ENCODE results near the gene IL22RA1.
A peak's percentile ranks its signal among the peaks of the same experiment; 100 is the strongest.

IL22RA1 gene

GRCh38 chr1:24136956-24137539 is 5.9 kb downstream of the IL22RA1 start:
- no peak for DNase-seq

- DNase-seq = no peak
These were observed 8.6 kb downstream of the IL22RA1 start for GRCh38 chr1:24134376-24134775.

GRCh38 chr1:24133819-24134218 is 9.1 kb downstream of the IL22RA1 start:
- DNase-seq = no peak

GRCh38 chr1:24130385-24130784 is 12.6 kb downstream of the IL22RA1 start:
- DNase-seq = no peak

DNA sequence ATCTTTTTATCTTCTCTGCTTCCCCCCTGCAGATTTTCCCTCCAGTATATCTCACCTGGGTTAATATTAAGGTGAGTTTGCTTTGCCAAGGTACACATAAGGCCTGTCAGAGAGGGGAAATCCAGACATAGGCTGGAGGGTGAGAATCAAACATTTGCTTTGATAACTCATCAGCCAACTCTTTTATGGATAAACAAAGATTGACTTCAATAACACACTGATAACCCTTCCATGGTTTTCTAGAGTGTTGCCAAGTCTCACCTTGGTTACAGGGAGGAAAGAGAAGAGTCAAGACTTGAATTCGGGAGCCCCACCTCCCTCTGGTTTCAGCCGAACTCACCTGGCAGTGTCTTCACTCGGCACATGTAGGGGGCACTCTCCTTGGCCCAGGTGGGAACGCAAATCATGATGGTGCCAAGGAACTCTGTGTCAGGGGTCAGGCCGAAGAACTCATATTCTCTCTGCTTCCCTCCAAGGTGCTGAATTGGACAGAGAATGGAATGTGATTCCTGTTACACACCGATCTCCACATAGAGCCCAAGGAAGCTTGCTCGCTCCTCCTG is 15.1 kb downstream of the IL22RA1 start:
- no peak for DNase-seq

DNA sequence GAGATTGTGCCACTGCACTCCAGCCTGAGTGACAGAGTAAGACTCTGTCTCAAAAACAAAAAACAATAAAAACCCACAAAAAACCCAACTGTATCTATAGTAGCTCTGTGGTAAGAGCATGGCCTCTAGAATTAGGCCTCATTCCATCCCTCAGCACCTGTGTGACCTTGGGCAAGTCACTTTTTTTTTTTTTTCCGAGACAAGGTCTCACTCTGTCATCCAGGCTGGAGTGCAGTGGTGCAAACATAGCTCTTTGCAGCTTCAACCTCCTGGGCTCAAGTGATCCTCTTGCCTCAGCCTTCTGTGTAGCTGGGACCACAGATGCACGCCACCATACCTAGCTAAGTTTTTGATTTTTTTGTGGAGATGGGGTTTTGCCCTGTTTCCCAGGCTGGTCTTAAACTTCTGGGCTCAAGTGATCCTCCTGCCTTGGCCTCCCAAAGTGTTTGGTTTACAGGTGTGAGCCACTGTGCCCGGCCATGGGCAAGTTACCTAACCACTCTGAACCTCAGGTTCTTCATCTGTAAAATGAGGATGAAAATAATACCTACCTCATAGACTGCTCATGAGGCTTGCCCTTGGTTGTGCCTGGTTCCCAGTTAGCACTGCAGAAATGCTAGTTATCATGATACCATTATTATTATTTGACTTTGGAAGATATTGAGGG is 15.7 kb downstream of the IL22RA1 start:
- no peak for DNase-seq

DNA sequence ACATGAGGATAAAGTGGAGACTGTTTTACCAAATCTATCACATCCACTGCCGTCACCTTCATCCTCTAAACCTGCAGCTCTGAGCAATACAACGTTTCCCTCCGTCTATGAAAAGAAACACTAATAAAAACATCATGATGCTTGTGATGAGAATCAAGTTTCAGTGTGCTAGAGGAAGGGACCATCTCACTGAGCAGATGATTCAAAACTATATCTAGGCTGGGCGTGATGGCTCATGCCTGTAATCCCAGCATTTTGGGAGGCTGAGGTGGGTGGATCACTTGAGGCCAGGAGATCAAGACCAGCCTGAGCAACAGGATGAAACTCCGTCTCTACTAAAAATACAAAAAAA is 16.3 kb downstream of the IL22RA1 start:
- no peak for DNase-seq

GRCh38 chr1:24126018-24126671 is 16.8 kb downstream of the IL22RA1 start:
- DNase-seq = peak in 4 of 14 donors; percentile 6 to 49 (median 24)

GRCh38 chr1:24125456-24125855 is 17.5 kb downstream of the IL22RA1 start:
- DNase-seq = no peak

DNA sequence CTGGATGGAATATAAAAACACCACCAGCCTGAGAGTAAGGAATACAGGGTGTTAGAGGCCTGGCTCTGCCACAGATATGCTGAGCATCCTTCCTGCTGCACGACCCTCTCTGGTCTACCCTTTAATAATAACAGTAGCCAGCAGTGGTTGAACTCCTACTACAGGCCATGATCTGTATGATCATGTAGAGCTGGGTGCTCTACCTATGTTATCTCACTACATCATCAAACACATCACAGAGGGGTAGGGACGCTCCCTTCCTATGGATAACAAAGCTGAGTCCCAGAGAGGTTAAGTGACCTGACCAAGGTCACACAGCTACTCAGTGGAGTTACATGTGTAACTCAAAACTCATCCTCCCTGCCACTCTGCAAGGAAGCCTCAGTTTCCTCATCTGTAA is 18.0 kb downstream of the IL22RA1 start:
- no peak for DNase-seq

- no peak for DNase-seq
These were observed 19.3 kb downstream of the IL22RA1 start for GRCh38 chr1:24123611-24124010.

DNA sequence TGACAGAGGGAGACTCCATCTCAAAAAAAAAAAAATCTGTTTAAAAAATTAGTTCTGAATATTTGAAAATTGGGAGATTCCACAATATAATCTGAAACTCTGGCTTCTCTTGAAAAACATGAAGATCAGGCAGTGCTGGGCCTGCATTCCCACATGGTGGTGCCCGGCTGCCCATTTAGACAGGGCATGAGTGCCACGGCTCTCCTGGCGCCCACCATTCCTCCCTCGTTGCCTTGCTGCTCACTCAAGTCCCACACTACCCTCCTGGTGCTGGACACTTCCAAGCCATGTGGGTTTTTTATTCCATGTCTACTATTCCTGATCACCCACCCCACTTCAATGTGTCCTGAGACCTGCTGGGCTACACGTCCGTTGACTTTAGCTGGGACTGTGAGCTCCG is 20.2 kb downstream of the IL22RA1 start:
- DNase-seq = no peak

GRCh38 chr1:24121406-24121805 is 21.5 kb downstream of the IL22RA1 start:
- DNase-seq = no peak

DNA sequence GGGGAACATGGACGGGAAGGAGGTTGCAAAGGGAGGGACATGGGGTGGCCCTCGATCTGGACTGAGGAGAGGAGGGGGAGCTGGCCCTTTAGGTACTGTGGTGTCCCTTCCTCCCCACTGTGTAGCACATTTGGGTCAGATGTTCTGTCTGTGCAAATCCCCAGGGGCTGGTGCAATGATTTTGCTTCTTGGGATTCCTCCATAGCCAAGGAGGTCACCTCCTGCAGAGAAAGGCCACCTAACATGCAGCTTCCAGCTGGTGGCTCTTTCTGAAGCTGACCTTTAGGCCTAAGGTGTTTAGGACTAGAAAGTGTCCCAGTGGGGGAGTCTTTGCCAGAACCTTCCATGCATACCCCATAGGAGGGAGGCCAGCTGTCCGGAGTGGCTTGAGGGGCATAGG is 22.0 kb downstream of the IL22RA1 start:
- DNase-seq = no peak

DNA sequence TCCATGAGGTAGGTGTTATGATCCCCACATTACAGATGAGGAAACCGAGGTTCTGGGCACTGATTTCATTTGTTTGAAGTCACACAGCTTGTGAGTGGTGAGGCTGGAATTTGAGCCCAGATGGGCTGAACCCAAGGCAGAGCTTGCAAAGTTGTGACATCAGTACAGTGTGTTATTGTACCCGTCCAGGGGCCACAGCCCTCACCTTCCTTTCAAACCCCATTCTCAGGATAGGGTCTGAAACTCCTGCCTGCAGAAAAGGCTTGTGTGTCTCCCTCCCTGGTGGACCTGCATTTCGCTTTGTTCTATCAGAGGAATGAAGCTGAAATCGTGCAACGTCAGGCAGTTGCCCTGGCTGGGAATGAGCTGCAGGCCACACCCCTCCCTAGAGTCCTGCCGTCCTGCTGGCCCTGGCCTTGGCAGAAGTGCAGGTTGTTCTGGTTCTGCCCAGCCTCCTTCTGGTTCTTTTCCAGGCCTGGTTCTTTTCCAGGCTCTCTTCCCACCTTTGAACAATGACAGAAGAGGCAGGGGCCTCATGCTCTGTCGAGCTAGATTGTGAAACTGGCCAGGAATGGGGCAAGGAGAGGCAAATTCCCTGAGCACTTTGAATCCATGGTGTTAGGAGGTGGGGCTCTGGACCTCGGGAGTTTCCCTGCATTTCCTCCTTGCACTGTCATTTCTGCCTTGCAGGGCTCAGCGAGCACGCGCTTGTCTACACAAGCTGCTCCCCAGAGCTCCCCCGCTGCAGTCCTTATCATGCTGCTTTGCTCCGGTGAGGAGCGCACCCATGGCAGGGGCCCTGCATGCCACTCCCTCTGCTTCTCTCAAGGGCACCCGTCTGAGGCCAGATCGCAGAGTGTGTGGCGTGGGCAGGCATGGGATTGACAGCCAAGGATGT is 22.8 kb downstream of the IL22RA1 start:
- no peak for DNase-seq

DNA sequence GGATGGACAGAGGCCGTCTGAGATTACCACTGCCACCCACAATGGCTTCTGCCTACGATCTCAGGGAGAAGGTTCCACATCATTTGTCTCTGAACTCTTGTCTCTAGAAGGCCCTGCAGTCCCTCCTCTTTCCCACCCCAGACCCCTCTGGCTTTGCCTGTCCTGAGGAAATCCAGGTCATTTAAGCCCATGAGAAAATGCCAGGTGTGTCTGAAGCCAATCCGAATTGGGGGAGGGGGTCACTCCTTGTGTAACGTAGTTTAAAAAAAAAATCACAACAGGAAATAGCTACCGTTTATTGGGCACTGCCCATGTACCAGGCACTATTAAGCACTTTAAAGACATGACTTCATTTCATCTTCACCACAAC is 23.5 kb downstream of the IL22RA1 start:
- DNase-seq = no peak

DNA sequence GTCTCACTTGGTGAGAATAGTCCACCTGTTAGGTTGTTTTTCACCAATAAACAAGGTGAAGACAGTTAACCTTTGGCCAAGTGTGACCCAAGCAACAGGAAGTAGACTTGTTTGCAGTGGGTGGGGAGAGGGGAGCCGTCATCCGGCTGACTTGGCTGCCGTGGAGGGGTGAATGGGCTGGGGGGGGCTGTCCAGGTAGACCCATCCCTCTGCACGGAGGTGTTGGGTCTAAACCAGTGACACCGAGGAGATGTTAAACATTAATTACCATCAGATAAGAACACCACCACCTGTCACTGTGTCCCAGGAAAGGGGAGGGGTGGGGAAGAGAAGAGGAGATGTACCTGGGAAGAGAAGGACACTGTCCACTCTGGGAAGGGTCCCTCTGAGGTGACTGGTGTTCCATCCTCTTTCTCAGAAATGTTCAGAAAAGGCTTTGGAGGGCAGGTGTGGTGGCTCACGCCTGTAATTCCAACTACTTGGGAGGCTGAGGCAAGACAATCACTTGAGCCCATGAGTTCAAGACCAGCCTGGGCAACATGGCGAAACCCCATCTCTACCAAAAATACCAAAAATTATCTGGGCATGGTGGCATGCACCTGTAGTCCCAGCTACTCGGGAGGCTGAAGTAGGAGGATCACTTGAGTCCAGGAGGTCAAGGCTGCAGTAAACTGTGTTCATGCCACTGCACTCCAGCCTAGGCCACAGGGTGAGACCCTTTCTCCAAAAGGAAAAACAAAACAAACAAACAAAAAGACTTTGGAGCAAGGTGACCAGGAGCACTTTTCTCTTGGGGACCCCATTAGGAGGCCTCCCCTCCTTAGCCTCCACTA is 24.3 kb downstream of the IL22RA1 start:
- DNase-seq = no peak

DNA sequence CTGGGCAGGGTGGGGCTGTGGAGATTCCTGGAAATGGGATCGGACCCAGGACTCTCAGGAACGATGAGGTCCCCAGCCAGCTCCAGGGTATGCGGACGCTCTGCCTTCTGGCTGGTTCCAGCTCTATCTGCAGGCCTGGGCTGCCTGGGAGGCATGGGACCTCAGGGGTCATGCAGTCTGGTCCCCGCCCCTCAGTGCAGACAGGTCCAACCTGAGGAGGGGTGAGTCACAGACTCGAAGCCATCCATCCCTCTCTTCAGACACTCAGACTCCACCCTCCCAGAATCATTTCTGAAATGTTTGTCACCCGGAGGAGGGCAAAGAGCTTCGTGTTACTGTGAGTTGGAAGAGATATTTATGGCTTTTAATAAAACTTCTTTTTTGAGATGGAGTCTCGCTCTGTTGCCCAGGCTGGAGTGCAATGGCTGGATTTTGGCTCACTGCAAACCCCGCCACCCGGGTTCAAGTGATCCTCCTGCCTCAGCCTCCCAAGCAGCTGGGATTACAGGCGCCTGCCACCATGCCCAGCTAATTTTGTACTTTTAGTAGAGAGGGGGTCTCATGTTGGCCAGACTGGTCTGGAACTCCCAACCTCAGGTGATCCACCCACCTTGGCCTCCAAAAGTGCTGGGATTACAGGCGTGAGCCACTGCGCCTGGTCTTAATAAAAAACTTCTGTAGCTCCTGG is 25.1 kb downstream of the IL22RA1 start:
- DNase-seq = no peak

DNA sequence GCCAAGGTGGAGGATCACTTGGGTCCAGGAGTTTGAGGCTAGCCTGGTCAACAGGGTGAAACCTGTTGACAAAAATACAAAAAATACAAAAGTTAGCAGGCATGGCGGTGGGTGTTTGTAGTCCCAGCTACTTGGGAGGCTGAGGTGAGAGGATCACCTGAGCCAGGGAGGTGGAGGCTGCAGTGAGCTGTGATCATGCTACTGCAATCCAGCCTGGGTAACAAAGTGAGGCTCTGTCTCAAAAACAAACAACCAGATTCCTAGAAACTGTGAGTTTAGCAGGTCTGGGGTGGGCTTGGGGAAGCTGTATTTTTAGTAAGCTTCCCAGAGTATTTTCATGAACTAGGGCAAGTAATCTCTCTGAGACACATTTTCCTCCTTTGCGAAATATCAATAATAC is 25.8 kb downstream of the IL22RA1 start:
- DNase-seq = no peak

- DNase-seq = no peak
These were observed 28.2 kb downstream of the IL22RA1 start for GRCh38 chr1:24114753-24115152.

GRCh38 chr1:24113641-24114033 is 29.3 kb downstream of the IL22RA1 start:
- DNase-seq = no peak
